GM19468 (cell line): Measurements from ENCODE around the gene NELL1.

Experiments
- ATAC-seq: cut with Tn5 transposase; IDR thresholded peaks from one replicate; pipeline ENCODE4 v1.9.1; 2021; ENCODE audit warnings: mild to moderate bottlenecking, moderate library complexity, moderate number of reproducible peaks; ENCODE audit not compliant: unreplicated experiment; ENCODE audit errors: extremely low read depth

Gene NELL1

DNA sequence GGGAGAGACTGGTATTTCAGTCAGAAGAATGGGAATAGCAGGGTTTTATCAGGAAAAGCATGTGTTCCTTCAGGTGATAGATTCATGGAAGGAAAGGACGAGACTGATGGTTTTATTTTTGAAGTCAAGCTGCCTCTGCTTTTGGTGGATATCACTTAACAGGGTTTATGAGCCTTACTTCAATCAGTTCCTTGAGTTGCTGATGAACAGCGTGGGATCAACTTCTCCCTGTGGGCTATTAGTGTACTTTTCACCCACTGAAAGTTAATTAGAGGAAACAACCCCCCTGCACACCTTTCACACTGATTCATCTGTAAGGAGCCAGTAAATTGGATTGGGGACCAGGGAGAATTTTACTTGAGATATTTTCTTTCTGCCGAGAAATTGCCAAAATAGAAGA lies 479.0 kb downstream of the NELL1 start:
- no peak for ATAC-seq

DNA sequence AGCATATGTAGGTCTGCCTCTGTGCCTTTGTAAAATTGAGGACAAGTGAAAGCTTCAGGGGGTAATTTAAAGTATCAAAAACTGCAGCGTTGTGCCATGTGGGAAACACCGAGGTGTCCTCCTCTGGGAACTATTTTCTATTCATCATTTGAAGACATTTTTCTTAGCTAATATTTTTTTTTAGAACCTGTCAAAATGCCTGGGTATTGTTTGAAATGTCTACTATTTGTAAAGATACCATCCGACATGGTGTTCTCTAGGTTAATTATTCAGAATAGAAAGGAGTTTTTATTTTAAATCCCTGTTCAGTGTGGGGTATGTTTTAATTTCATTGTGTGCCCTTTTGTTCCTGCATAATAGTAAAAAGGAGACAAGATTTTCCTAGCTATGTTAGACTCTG lies 490.8 kb downstream of the NELL1 start:
- ATAC-seq: no peak

DNA sequence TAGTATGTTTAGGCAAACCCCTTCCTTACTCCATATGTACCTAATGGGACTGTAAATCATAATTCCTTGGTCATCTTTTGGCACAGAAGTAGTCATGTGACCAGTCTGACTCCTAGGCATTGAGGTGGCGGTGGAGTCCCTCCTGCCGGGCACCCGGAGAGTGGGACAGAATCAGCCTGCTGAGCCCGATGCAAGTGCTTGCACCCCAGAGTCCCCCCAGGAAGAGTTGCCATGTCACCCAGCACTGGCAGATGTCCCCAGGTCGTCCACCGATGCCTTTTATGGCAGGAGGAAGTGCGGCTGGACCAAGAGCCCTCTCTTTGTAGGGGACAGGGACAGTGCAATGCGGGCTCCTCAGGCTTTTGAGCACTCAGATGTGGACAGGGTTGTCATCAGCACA lies 500.3 kb downstream of the NELL1 start:
- ATAC-seq: no peak

GRCh38 chr11:21173476-21173875 lies 504.1 kb downstream of the NELL1 start:
- ATAC-seq: no peak

DNA sequence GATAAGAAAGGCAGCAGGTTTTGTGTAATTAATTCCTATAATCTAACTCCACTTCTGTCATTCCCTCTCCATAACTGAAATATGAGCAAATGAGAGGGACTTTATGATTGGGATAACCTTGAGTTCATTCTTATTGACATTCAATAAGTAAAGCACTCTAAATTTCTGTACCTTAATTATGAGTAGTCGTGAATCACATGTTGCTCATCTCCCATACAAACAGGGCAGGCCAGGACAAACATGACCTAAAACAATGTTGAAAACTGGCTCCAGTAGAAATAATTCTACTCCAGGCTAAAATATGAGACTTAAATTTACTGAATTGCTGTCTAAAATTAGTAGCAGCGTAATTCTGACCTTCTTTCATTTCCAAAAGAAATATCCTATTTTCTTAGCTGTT lies 505.4 kb downstream of the NELL1 start:
- no peak for ATAC-seq

- no peak for ATAC-seq
Measured at GRCh38 chr11:21177379-21177778, 508.0 kb downstream of the NELL1 start.

DNA sequence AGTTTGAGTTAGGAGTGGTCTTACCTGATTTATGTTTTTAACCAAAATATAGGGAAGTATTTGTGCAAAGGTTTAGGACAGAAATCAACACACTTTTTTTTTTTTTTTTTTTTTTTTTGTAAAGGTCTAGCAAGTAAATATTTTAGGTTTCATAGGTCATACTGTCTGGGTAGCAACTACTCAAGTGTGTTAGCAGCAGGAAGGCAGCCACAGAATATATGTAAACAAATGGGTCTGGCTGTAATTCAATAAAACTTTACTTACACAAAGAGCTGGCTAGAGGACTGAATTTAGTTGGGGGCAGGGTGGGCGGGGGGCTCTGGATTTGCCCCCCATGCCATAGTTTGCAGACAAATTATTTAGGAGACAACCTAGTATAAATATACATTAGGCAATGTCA lies 510.4 kb downstream of the NELL1 start:
- ATAC-seq: no peak

- ATAC-seq: no peak
Measured at GRCh38 chr11:21180182-21180581, 510.8 kb downstream of the NELL1 start.

DNA sequence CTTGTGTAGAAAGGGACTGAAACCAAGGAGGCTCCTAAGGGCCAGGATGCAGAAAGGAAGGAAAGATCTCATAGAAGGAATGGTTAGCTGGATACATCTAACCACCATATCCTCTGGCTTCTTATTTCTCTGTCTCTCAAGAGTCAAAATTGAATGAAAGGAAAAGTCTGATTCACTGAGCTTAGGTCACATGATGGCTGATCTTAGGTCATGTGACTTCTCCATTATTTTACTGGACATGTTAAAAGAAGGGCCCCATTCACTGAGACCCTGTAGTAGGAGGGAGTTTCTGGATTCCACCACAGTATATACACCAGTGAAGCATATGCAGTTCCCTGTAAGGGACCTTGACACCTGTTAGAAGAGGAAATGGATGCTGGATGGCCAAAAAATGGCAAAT lies 516.6 kb downstream of the NELL1 start:
- no peak for ATAC-seq

- ATAC-seq: no peak
Measured at GRCh38 chr11:21190181-21190580, 520.8 kb downstream of the NELL1 start.

GRCh38 chr11:21195995-21196394 lies 526.6 kb downstream of the NELL1 start:
- ATAC-seq: no peak

DNA sequence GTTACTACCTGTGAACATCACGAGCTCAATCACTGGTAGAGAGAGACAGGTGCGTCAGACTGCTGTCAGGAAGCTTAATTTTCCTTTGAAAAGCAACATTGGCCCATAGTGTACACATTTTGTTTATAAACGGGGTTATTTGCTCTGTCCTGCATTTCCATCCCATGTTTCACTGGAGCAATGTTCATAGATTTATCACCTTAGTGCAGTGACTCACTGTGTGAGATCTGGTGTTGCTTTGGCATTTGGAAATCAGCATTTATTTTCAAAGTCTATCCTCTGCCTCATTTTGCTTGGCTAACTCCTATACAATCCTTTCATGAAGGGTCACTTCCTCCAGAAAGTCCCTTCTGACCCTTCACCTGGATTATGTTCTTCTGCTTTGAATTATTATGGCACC lies 529.1 kb downstream of the NELL1 start:
- no peak for ATAC-seq

DNA sequence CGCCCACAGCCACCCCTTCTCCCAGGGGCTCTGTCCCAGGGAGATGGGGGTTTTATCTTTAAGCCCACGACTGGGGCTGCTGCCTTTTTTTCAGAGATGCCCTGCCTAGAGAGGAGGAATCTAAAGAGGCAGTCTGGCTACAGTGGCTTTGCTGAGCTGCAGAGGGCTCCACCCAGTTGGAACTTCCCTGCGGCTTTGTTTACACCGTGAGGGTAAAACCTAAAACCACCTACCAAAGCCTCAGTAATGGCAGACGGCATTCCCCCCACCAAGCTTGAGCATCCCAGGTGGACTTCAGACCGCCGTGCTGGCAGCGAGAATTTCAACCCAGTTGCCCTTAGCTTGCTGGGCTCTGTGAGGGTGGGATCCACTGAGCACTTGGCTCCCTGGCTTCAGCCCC lies 535.8 kb downstream of the NELL1 start:
- ATAC-seq: no peak

DNA sequence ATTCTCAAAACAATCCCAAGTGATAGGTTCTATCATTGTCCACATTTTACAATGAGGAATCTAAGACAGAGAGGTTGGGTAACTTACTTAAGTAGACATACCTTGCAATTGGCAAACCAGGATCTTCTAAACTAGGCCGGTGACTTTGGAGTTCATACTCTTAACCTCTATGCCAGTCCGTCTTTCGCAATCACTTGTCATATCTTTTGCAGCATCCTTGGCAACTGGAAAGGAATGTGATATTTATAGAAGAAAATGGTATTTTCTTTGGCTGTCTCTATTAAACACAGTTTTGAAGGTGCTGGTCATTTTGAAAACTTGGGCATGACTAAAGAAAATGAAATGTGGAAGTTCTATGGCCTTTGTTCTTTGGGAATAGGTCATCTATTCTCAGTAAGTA lies 556.5 kb downstream of the NELL1 start:
- no peak for ATAC-seq

GRCh38 chr11:21229224-21229623 lies 559.8 kb downstream of the NELL1 start:
- no peak for ATAC-seq

GRCh38 chr11:21250196-21250595 lies 580.8 kb downstream of the NELL1 start:
- no peak for ATAC-seq

DNA sequence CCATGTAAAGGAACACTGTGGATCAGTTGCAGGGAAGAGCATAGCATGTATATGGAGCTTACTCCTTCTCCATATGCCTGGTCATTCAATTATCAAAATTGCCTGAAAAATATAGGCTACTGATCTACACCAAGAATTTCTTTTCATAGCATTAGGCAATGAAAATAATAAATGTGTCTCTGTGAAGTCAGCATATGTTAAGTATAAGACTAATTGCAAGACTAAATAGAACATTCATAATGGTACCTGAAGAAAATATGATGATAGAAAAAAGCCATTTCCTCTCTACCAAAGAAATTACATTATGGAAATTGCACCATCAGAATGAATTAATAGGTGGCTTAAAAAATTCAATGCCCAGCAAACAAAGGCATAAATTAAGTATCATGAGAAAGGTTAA lies 584.7 kb downstream of the NELL1 start:
- ATAC-seq: no peak

- no peak for ATAC-seq
Measured at GRCh38 chr11:21254790-21255189, 585.4 kb downstream of the NELL1 start.

DNA sequence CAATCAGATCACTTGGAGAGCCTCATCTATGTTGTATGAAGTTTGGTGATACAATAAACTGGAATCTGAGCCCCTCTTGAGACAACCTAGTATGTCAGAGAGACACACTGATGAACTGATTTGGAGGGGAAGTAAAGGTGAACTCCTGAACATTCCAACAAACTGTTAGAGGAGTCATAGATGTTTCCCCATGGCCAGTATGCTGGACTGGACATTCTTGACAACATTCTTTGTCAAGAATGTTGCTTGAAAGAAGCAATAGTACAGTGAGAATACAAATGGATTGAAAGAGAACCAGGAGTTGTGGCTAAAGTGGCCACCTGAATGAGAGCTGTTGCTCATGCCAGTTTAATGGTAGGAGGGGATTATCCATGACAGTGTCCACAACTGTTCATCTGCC lies 588.1 kb downstream of the NELL1 start:
- no peak for ATAC-seq

DNA sequence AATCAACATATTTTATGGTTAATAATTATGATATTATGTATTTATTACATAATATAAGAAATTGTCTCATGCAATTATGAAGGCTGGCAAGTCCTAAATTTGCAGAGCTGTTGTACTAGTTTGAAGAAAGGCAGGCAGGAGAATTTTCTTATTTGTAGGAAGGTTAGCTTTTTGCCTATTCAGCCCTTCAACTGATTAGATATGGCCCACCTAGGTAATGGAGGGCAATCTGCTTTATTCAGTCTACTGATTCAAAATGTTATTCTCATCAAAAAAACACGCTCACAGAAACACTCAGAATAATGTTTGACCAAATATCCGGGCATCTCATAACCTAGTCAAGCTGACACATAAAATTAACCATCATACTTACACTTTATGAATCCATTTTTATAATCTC lies 589.0 kb downstream of the NELL1 start:
- ATAC-seq: no peak

- no peak for ATAC-seq
Measured at GRCh38 chr11:21260101-21260500, 590.7 kb downstream of the NELL1 start.

DNA sequence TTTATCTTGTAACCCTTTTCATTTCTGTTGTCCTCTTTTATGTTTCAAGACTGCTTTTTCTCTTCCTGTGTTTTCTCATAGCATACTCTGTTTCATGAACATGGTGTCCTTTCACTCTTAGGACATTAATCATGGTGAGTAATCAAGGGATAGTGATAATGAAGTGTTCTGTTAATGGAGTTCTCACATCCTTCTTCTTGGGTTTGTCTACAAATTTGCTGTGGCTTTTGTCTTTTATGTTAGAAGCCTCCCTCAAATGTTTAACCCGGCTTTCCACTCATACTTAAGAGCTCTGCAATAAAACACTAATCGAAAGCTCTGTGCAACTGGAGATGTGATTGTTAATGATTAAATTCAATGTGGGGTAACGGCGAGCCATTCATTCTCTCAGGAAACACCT lies 593.6 kb downstream of the NELL1 start:
- no peak for ATAC-seq

DNA sequence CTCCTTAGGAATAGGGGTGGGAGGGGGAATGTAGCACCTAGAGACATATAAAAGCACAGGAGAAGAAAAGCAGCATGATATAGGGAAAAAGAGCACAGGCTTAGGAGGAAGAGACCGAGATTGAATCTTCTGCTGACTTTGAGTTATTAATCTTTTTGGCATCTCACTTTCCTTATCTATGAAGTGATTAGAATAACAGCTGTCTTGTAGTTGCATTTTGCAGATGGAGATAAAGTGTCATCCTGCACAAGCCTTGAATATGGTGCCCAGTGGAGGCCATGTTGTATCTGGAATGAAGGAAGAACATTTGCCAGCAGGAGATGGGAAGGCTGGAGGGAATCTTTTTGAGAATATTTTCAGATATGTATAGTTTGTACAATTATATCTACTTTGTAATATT lies 594.7 kb downstream of the NELL1 start:
- no peak for ATAC-seq
